Fibroblast of mammary gland (primary cell): ENCODE results near the gene LRP6.

Experiments used
- DNase-seq: peaks from one replicate; pipeline ENCODE4 v3.0.0-alpha.2; 2010; ENCODE audit warnings: low read depth
- H3K4me3 ChIP-seq: 2 replicates; pipeline ENCODE4 v1.5.1; 2011; ENCODE audit warnings: low read depth, mild to moderate bottlenecking, low read length, moderate library complexity; ENCODE audit not compliant: control insufficient read depth
- CTCF ChIP-seq: conservative IDR thresholded peaks from 2 replicates; pipeline ENCODE4 v1.5.1; 2011; ENCODE audit warnings: low read depth, low read length, inconsistent platforms; ENCODE audit not compliant: control insufficient read depth, insufficient read depth

LRP6 gene

GRCh38 chr12:12275874-12276273 lies 9.0 kb upstream of the LRP6 start:
- DNase-seq: no peak
- no peak for TF ChIP-seq CTCF
- H3K4me3 ChIP-seq: no peak overlapping the region

GRCh38 chr12:12273291-12273957 lies 6.6 kb upstream of the LRP6 start:
- TF ChIP-seq CTCF: no peak

GRCh38 chr12:12272869-12273268 lies 6.0 kb upstream of the LRP6 start:
- no peak for DNase-seq
- H3K4me3 ChIP-seq: no peak overlapping the region
- TF ChIP-seq CTCF: no peak

More at GRCh38 chr12:12273291-12273957, 6.6 kb upstream of the LRP6 start:
- H3K4me3 ChIP-seq: no peak overlapping the region
- no peak for DNase-seq

- DNase-seq: no peak
- H3K4me3 ChIP-seq: no peak overlapping the region
- TF ChIP-seq CTCF: no peak
Measured at GRCh38 chr12:12270226-12270625, 3.4 kb upstream of the LRP6 start.

GRCh38 chr12:12267742-12268200 lies 927 bp upstream of the LRP6 start:
- DNase-seq: no peak
- H3K4me3 ChIP-seq: peak overlapping the region; percentile 71
- no peak for TF ChIP-seq CTCF

GRCh38 chr12:12266389-12266872 lies 413 bp downstream of the LRP6 start:
- no peak for DNase-seq
- peak overlapping the region; percentile 71 for H3K4me3 ChIP-seq
- TF ChIP-seq CTCF: no peak
